ENCODE measurements around the gene GNL1.

DNA sequence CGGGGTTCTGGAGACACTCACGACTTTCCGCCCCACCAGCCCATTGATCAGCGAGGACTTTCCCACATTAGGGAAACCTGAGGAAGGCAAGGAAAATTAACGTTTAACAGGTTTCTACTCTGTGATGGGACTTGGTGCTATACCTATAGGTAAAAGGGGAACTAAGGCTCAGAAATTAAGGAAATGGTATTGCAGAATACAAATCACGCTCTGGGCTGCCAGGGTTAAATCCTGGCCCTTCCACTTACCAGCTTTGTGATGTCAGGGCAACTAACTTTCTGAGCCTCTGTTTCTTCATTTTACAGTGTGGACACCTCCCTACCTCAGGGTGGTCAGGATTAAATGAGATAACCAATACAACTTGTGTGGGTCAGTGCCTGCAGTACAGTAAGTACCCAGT is 8.8 kb downstream of the GNL1 start:
- TF ChIP-seq CREB1 (IDR thresholded peaks at IDR 0.05), result no peak
- no peak for TF ChIP-seq RBBP5 (IDR thresholded peaks at IDR 0.05; ENCODE audit: borderline replicate concordance, low read depth, low read length)
- TF ChIP-seq BRCA1 (IDR thresholded peaks at IDR 0.05; ENCODE audit: low read depth, low read length), result no peak
- TF ChIP-seq, protein P1, sequence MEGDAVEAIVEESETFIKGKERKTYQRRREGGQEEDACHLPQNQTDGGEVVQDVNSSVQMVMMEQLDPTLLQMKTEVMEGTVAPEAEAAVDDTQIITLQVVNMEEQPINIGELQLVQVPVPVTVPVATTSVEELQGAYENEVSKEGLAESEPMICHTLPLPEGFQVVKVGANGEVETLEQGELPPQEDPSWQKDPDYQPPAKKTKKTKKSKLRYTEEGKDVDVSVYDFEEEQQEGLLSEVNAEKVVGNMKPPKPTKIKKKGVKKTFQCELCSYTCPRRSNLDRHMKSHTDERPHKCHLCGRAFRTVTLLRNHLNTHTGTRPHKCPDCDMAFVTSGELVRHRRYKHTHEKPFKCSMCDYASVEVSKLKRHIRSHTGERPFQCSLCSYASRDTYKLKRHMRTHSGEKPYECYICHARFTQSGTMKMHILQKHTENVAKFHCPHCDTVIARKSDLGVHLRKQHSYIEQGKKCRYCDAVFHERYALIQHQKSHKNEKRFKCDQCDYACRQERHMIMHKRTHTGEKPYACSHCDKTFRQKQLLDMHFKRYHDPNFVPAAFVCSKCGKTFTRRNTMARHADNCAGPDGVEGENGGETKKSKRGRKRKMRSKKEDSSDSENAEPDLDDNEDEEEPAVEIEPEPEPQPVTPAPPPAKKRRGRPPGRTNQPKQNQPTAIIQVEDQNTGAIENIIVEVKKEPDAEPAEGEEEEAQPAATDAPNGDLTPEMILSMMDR (IDR thresholded peaks at IDR 0.05; ENCODE audit: control extremely low read depth in 1 of 3, insufficient read depth in 1 of 3, low read depth in 1 of 3, low read length in 3 of 3), result no peak
- TF ChIP-seq POLR2A (IDR thresholded peaks at IDR 0.05; ENCODE audit: control extremely low read depth in 1 of 2, low read depth in 2 of 2, low read length in 2 of 2), result no peak
- TF ChIP-seq TEAD4 (IDR thresholded peaks at IDR 0.05; ENCODE audit: low read depth, low read length), result no peak
- TF ChIP-seq EZH2 (IDR thresholded peaks at IDR 0.05; ENCODE audit: low read depth, low read length, severe bottlenecking), result no peak
- TF ChIP-seq, protein P2, sequence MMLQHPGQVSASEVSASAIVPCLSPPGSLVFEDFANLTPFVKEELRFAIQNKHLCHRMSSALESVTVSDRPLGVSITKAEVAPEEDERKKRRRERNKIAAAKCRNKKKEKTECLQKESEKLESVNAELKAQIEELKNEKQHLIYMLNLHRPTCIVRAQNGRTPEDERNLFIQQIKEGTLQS (IDR thresholded peaks at IDR 0.05; ENCODE audit: insufficient read depth, low read depth, low read length), result no peak
- no peak for TF ChIP-seq TAF1 (IDR thresholded peaks at IDR 0.05; ENCODE audit: low read depth, low read length)
- TF ChIP-seq NRF1 (IDR thresholded peaks at IDR 0.05; ENCODE audit: low read depth, low read length), result no peak
- no peak for TF ChIP-seq EP300 (IDR thresholded peaks at IDR 0.05; ENCODE audit: borderline replicate concordance in 1 of 2, low read depth in 2 of 2, low read length in 2 of 2)
- TF ChIP-seq ASH2L (IDR thresholded peaks at IDR 0.05; ENCODE audit: low read length), result no peak
- no peak for TF ChIP-seq SP1 (IDR thresholded peaks at IDR 0.05; ENCODE audit: low read depth, low read length)
- no peak for TF ChIP-seq HDAC2 (IDR thresholded peaks at IDR 0.05; ENCODE audit: borderline replicate concordance in 1 of 2, low read depth in 2 of 2, low read length in 2 of 2)

Data from H1 (cell line).